Endothelial cell of umbilical vein (primary cell): ENCODE results near the gene EIF2S1. TPM values are rescaled to one million over a fixed set of nuclear protein-coding genes. Genes with fewer than 3 reads are reported as not detected.

Experiments used
- BruUV-seq: library from RNA; stranded (reverse); fragments of 400-500 nt; replicated peaks from 2 replicates; lab custom pipeline; 2021; lab: Mats Ljungman, UMichigan
- CTCF ChIA-PET: fragments of 300-600, 350-600 bp; sonication (Branson Sonifier 250); formaldehyde crosslinking; loops from one replicate; lab custom pipeline; 2021; ENCODE audit warnings: antibody characterized with exemption, inconsistent platforms; lab: Charles Lee
- POLR2A ChIA-PET: fragments of 300-600, 350-600 bp; sonication (Branson Sonifier 250); formaldehyde crosslinking; loops from one replicate; lab custom pipeline; 2021; ENCODE audit warnings: antibody characterized with exemption, inconsistent platforms; lab: Charles Lee
- DNase-seq: peaks from one replicate; pipeline ENCODE4 v3.0.0-alpha.2; 2011; ENCODE audit warnings: low read depth, low spot score
- FAIRE-seq: peaks from 2 replicates; lab custom pipeline; 2011; peaks lifted over from hg19 to GRCh38; lab: Jason Lieb, UNC
- H2AFZ ChIP-seq: 2 replicates; pipeline ENCODE4 v1.6.0; 2012; ENCODE audit warnings: low read depth, low read length, control low read depth, inconsistent platforms
- H3K27ac ChIP-seq: 2 replicates; pipeline ENCODE4 v1.5.1; 2011; ENCODE audit warnings: low read depth, mild to moderate bottlenecking, control low read depth, low read length, moderate library complexity; ENCODE audit not compliant: insufficient read depth
- H3K27me3 ChIP-seq, 2 experiments: 2 replicates each; pipeline versions ENCODE4 v1.6.0 to v1.6.1; 2011; ENCODE audit warnings: low read length in 2 of 2, mixed read lengths in 1 of 2; ENCODE audit not compliant: control insufficient read depth in 2 of 2, insufficient read depth in 2 of 2
- H3K36me3 ChIP-seq, 2 experiments: 2 replicates in 1 of 2; 3 replicates in 1 of 2; pipeline ENCODE4 v1.5.1; 2011; ENCODE audit warnings: low read length in 2 of 2, mild to moderate bottlenecking in 1 of 2, moderate library complexity in 1 of 2; ENCODE audit not compliant: control insufficient read depth in 2 of 2, insufficient read depth in 2 of 2; ENCODE audit errors: extremely low read depth in 1 of 2
- H3K4me1 ChIP-seq: 3 replicates; pipeline ENCODE4 v1.5.1; 2011; ENCODE audit warnings: mild to moderate bottlenecking, low read length; ENCODE audit not compliant: control insufficient read depth, insufficient read depth; ENCODE audit errors: extremely low read depth
- H3K4me2 ChIP-seq: 2 replicates; pipeline ENCODE4 v1.6.1; 2011; ENCODE audit warnings: low read length, control low read depth, mixed read lengths; ENCODE audit not compliant: insufficient read depth
- H3K4me3 ChIP-seq, 3 experiments: fragments of 200-600 bp in 1 of 3; sonication (generic), shearing (Covaris generic) in 1 of 3; replicated peaks in 1 of 3; 2 replicates each; pipeline ENCODE4 v1.5.1; 2011 to 2016; ENCODE audit warnings: control low read depth in 3 of 3, low read length in 3 of 3, mild to moderate bottlenecking in 2 of 3, inconsistent platforms in 1 of 3, low read depth in 1 of 3, moderate library complexity in 1 of 3; ENCODE audit not compliant: insufficient read depth in 1 of 3
- H3K79me2 ChIP-seq: 2 replicates; pipeline ENCODE4 v1.6.0; 2012; ENCODE audit warnings: low read length, inconsistent platforms; ENCODE audit not compliant: control insufficient read depth, insufficient read depth
- H3K9ac ChIP-seq: replicated peaks from 2 replicates; pipeline ENCODE3; 2011; ENCODE audit warnings: low read length, control low read depth; ENCODE audit not compliant: insufficient read depth; ENCODE audit errors: extremely low read depth
- H3K9me1 ChIP-seq: replicated peaks from 3 replicates; pipeline ENCODE4 v1.6.0; 2011; ENCODE audit warnings: mild to moderate bottlenecking, low read length; ENCODE audit not compliant: control insufficient read depth, insufficient read depth; ENCODE audit errors: extremely low read depth
- H3K9me3 ChIP-seq: replicated peaks from 2 replicates; pipeline ENCODE4 v1.5.1; 2012; ENCODE audit warnings: low read length, inconsistent platforms; ENCODE audit not compliant: control insufficient read depth, insufficient read depth
- H4K20me1 ChIP-seq: replicated peaks from 2 replicates; pipeline ENCODE3; 2011; ENCODE audit warnings: mild to moderate bottlenecking, low read length; ENCODE audit not compliant: control insufficient read depth, insufficient read depth; ENCODE audit errors: extremely low read depth
- FOS ChIP-seq: IDR thresholded peaks from 2 replicates; pipeline ENCODE4 v1.6.1; 2011; ENCODE audit warnings: mild to moderate bottlenecking, low read length, moderate library complexity, borderline replicate concordance; ENCODE audit not compliant: insufficient read depth
- JUN ChIP-seq: IDR thresholded peaks from 2 replicates; pipeline ENCODE4 v1.6.1; 2011; ENCODE audit warnings: borderline replicate concordance, low read depth; ENCODE audit not compliant: insufficient read length, insufficient read depth
- MYC ChIP-seq: IDR thresholded peaks from one replicate; pipeline ENCODE4 v1.6.1; 2011; ENCODE audit warnings: mild to moderate bottlenecking, low read depth, low read length
- POLR2A ChIP-seq: IDR thresholded peaks from 2 replicates; pipeline ENCODE4 v1.6.1; 2012; ENCODE audit warnings: low read depth, mild to moderate bottlenecking, control low read depth, low read length
- dilution Hi-C: fragments of 300-500 bp; cut with MboI; formaldehyde crosslinking; loops from one replicate; pipeline ENCODE4 v1.15.0; 2019; ENCODE audit warnings: low sequenced_read_pairs; ENCODE audit not compliant: extremely low pct_ligation_motif_present
- intact Hi-C: fragments of 100-400 bp; cut with micrococcal nuclease; formaldehyde crosslinking; loops from one replicate; pipeline ENCODE4 v1.10.0; 2022
- polyA plus RNA-seq, 4 experiments: library from polyadenylated mRNA; depleted of rRNA in 3 of 4; stranded (reverse) in 3 of 4; unstranded in 1 of 4; fragments of >200 nt; gene quantifications; 2 replicates each; pipeline versions ENCODE4 v1.2.1 to v1.2.3, GENCODE V29; 2011 to 2012; ENCODE audit warnings: missing spikeins in 1 of 4
- small RNA-seq: library from RNA; depleted of rRNA; stranded (forward); fragments of <200 nt; gene quantifications from one replicate; pipeline ENCODE3, GENCODE V24; 2012; ENCODE audit warnings: low replicate concordance, low read depth; ENCODE audit not compliant: insufficient read depth, insufficient read length
- total RNA-seq: library from RNA; stranded (reverse); gene quantifications from 2 replicates; pipeline ENCODE4 v1.2.3, GENCODE V29; 2021
- TF ChIP-seq, protein P1 (sequence below), 2 donors: IDR thresholded peaks; 1 replicate in 1 of 2; 2 replicates in 1 of 2; pipeline ENCODE4 v1.5.1; 2011; ENCODE audit warnings: low read length in 2 of 2, mild to moderate bottlenecking in 2 of 2, moderate library complexity in 2 of 2, control low read depth in 1 of 2, inconsistent platforms in 1 of 2, low read depth in 1 of 2; ENCODE audit not compliant: insufficient read depth in 1 of 2; ENCODE audit errors: extremely low read depth in 1 of 2

The EIF2S1 gene
- total and polyA plus RNA-seq, 2 donors (not counting 3 experiments of a cell fraction or from before 2014, with no cell fraction given): 36.8 to 135 TPM

DNA sequence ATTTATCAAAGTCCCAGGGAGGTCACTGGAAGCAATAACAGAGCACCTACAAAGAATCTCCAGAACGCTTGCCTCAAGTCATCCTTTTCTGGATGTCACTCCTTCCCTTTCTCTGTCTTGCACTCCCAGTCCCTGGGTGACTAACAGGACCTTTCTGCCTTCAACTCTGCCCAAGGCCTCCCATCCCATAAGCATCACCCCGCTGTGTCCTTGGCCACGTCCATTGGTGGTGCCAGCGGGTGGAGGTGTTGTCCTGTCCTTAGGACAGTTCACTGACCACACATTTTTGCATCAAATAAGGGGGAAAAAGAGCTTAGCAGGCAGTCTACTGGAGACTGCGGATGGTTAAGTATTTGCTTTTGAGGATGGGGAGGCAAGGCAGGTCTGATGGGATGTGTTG is 75.5 kb downstream of the EIF2S1 start:
- DNase-seq (no peak), FAIRE-seq (no peak)
- Histone ChIP-seq H3K9me1 (no peaks in the 10 kb centered on the region), H3K4me1 (no peaks in the 10 kb centered on the region), H3K27me3 (peaks cover 15 to 19% of the 10 kb centered on the region in 2 experiments), H3K9ac (no peak overlapping the region), H3K36me3 (no peaks in the 10 kb centered on the region), H4K20me1 (no peaks in the 10 kb centered on the region), H2AFZ (no peak overlapping the region), H3K27ac (no peak overlapping the region), H3K9me3 (no peaks in the 10 kb centered on the region), H3K79me2 (no peaks in the 10 kb centered on the region), H3K4me3 (no peak overlapping the region), H3K4me2 (no peak overlapping the region)
- BruUV-seq: no TSS peak
- no peak for TF ChIP-seq MYC
- TF ChIP-seq POLR2A: no peak
- TF ChIP-seq JUN: no peak
- TF ChIP-seq, protein P1, sequence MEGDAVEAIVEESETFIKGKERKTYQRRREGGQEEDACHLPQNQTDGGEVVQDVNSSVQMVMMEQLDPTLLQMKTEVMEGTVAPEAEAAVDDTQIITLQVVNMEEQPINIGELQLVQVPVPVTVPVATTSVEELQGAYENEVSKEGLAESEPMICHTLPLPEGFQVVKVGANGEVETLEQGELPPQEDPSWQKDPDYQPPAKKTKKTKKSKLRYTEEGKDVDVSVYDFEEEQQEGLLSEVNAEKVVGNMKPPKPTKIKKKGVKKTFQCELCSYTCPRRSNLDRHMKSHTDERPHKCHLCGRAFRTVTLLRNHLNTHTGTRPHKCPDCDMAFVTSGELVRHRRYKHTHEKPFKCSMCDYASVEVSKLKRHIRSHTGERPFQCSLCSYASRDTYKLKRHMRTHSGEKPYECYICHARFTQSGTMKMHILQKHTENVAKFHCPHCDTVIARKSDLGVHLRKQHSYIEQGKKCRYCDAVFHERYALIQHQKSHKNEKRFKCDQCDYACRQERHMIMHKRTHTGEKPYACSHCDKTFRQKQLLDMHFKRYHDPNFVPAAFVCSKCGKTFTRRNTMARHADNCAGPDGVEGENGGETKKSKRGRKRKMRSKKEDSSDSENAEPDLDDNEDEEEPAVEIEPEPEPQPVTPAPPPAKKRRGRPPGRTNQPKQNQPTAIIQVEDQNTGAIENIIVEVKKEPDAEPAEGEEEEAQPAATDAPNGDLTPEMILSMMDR (IDR thresholded peaks at IDR 0.05; ENCODE audit: extremely low read depth in 1 of 2, insufficient read depth in 1 of 2, low read depth in 1 of 2, low read length in 2 of 2): no peak
- no peak for TF ChIP-seq FOS
- intact Hi-C loops: no loop called here
- dilution Hi-C loops: no loop called here
- ChIA-PET POLR2A (no interaction called here), CTCF (interaction anchor here (0.7 to 5.6 kb wide), 4 partner anchors 8 to 269 kb away, joined by 3 to 34 read pairs (median 8); no protein-coding TSS in a partner anchor)

Small RNAs within 50 kb of the gene (small RNA-seq; reads per million reads assigned to genes)
- gene RF00019: not detected

Other genes with a start within 250 kb of the EIF2S1 start
- not detected in 2 replicates for gene GARIN2, start 170.9 kb upstream of the EIF2S1 start, total RNA-seq
- gene GARIN2, start 170.9 kb upstream of the EIF2S1 start, polyA plus RNA-seq: 0.06 TPM in 1 of 2 replicates, not detected in the other
- 22.0 TPM in 2 replicates for gene PALS1, start 118.9 kb upstream of the EIF2S1 start, total RNA-seq
- 3.7 and 5.2 TPM in 2 replicates for gene PALS1, start 118.9 kb upstream of the EIF2S1 start, polyA plus RNA-seq
- 60.7 and 63.1 TPM in 2 replicates for gene ATP6V1D, start 524 bp upstream of the EIF2S1 start, total RNA-seq
- 27.8 and 28.6 TPM in 2 replicates for gene ATP6V1D, start 524 bp upstream of the EIF2S1 start, polyA plus RNA-seq
- 3.8 and 4.7 TPM in 2 replicates for gene PLEK2, start 51.8 kb downstream of the EIF2S1 start, total RNA-seq
- 0.84 and 1.4 TPM in 2 replicates for gene PLEK2, start 51.8 kb downstream of the EIF2S1 start, polyA plus RNA-seq
- gene TMEM229B, start 128.4 kb downstream of the EIF2S1 start, total RNA-seq: 0.28 TPM in 1 of 2 replicates, not detected in the other
- 0.02 and 0.03 TPM in 2 replicates for gene TMEM229B, start 128.4 kb downstream of the EIF2S1 start, polyA plus RNA-seq
- gene PLEKHH1, start 173.0 kb downstream of the EIF2S1 start, total RNA-seq: 0.35 and 0.71 TPM in 2 replicates
- 0.17 and 0.18 TPM in 2 replicates for gene PLEKHH1, start 173.0 kb downstream of the EIF2S1 start, polyA plus RNA-seq
- gene PIGH, start 239.9 kb downstream of the EIF2S1 start, total RNA-seq: 9.9 and 12.3 TPM in 2 replicates
- gene PIGH, start 239.9 kb downstream of the EIF2S1 start, polyA plus RNA-seq: 18.0 and 20.2 TPM in 2 replicates